Caco-2 (cell line): ENCODE measurements around the gene LCMT2. TPM values are rescaled to one million over a fixed set of nuclear protein-coding genes. Genes with fewer than 3 reads are reported as not detected.
A peak's percentile ranks its signal among the peaks of the same experiment; 100 is the strongest.

Source experiments
- BruUV-seq: library from RNA; stranded (reverse); fragments of 400-500 nt; replicated peaks from 2 replicates; lab custom pipeline; 2021; lab: Mats Ljungman, UMichigan
- CTCF ChIA-PET: fragments of 300-600 bp; sonication (Branson Sonifier 250); formaldehyde crosslinking; loops from one replicate; lab custom pipeline; 2022; ENCODE audit warnings: antibody characterized with exemption; lab: Charles Lee
- POLR2A ChIA-PET: fragments of 300-600 bp; sonication (Branson Sonifier 250); formaldehyde crosslinking; loops from one replicate; lab custom pipeline; 2022; ENCODE audit warnings: antibody characterized with exemption; lab: Charles Lee
- DNase-seq, 2 experiments: peaks; one replicate each; pipeline versions ENCODE4 v3.0.0 to v3.0.0-alpha.2; 2020 to 2022
- H3K27me3 ChIP-seq: replicated peaks from 2 replicates; pipeline ENCODE4 v1.6.0; 2011; ENCODE audit warnings: low read length; ENCODE audit not compliant: control insufficient read depth, insufficient read depth
- H3K36me3 ChIP-seq: 2 replicates; pipeline ENCODE4 v1.5.1; 2011; ENCODE audit warnings: low read length; ENCODE audit not compliant: control insufficient read depth, insufficient read depth
- H3K4me1 ChIP-seq: fragments of 250-450 bp; sonication (Bioruptor Pico); 2 replicates; pipeline ENCODE4 v1.5.1; 2020; ENCODE audit warnings: mild to moderate bottlenecking
- H3K4me3 ChIP-seq: 2 replicates; pipeline ENCODE4 v1.5.1; 2011; ENCODE audit warnings: low read depth, mild to moderate bottlenecking, control low read depth, low read length
- H3K9me3 ChIP-seq: fragments of 250-450 bp; sonication (Bioruptor Pico); 2 replicates; pipeline ENCODE4 v1.5.1; 2020; ENCODE audit warnings: mild to moderate bottlenecking, moderate library complexity
- H3K27ac Mint-ChIP-seq: one replicate; pipeline ENCODE4 v1.8.0; 2022; ENCODE audit warnings: mixed read lengths; ENCODE audit not compliant: unreplicated experiment
- H3K27me3 Mint-ChIP-seq: one replicate; pipeline ENCODE4 v1.8.0; 2022; ENCODE audit warnings: mixed read lengths; ENCODE audit not compliant: insufficient read depth, unreplicated experiment
- H3K36me3 Mint-ChIP-seq: one replicate; pipeline ENCODE4 v1.8.0; 2022; ENCODE audit warnings: mild to moderate bottlenecking, mixed read lengths; ENCODE audit not compliant: insufficient read depth, unreplicated experiment
- H3K4me1 Mint-ChIP-seq: one replicate; pipeline ENCODE4 v1.8.0; 2022; ENCODE audit warnings: low read depth, mixed read lengths; ENCODE audit not compliant: unreplicated experiment
- H3K4me3 Mint-ChIP-seq: one replicate; pipeline ENCODE4 v1.8.0; 2022; ENCODE audit warnings: mild to moderate bottlenecking, moderate library complexity, mixed read lengths; ENCODE audit not compliant: unreplicated experiment
- H3K9me3 Mint-ChIP-seq: one replicate; pipeline ENCODE4 v1.8.0; 2022; ENCODE audit warnings: mixed read lengths; ENCODE audit not compliant: unreplicated experiment
- intact Hi-C: fragments of 100-400 bp; cut with micrococcal nuclease; formaldehyde crosslinking; loops from one replicate; pipeline ENCODE4 v1.10.0; 2022; ENCODE audit not compliant: unreplicated experiment
- total RNA-seq: library from RNA; stranded (reverse); gene quantifications from 2 replicates; pipeline ENCODE4 v1.2.3, GENCODE V29; 2022
- TF ChIP-seq, protein P1 (sequence below), 2 experiments: fragments of 200-600 bp in 1 of 2; IDR thresholded peaks; 1 replicate in 1 of 2; 2 replicates in 1 of 2; pipeline versions ENCODE4 v1.5.1 to v1.8.0; 2011 to 2022; ENCODE audit warnings: antibody characterized with exemption in 1 of 2, control low read depth in 1 of 2, inconsistent platforms in 1 of 2, low read depth in 1 of 2, low read length in 1 of 2, mild to moderate bottlenecking in 1 of 2, moderate library complexity in 1 of 2; ENCODE audit not compliant: insufficient read depth in 1 of 2, severe bottlenecking in 1 of 2, unreplicated experiment in 1 of 2

Gene LCMT2
- total RNA-seq, 1 experiment from 2014 or later = 7.9 TPM

DNA sequence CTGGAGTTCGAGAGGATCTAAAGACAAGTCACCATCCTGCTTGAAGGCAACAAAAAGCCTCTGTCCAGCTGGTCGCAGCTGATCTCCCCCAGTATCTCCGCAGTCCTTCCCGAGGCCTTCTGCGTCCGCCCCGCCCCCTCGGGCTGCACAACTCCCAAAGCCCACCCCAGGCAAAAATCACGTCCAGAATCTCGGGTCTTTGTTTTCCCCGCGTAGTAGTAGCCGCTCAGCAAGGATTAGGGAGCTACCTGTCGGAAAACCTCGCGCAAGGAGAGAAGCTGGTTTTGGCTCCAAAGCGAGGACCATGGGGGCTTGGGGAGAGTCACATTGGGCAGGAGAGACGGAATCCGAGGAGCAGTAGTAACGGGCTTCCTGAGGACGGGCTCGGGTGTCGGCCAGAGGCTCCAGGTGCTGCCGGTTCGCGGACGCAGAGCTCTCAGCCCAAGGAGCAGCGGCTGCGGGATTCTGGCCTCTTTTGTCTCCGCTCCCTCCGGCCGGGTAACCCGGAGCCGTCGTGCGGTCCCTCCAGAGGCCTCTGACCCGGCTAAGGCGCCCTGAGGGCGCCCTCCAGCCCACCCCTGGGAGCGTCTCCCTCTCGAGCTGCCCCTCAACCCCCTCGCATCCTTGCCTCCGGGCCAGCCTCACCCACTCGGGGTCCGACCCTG is 40.1 kb upstream of the LCMT2 start:
- peaks cover 4% of the 10 kb centered on the region; the same call in 1 of the 2 replicates for H3K9me3 ChIP-seq
- peak overlapping the region; percentile 93 for H3K4me3 Mint-ChIP-seq
- peak; percentile 27 to 38 for DNase-seq
- BruUV-seq = no TSS peak
- peaks cover 1% of the 10 kb centered on the region; the same call in 1 of the 2 replicates for H3K36me3 ChIP-seq
- intact Hi-C loops = no loop called here
- H3K4me1 ChIP-seq = peaks cover 10% of the 10 kb centered on the region
- no peaks in the 10 kb centered on the region for H3K27me3 ChIP-seq
- peaks cover 8% of the 10 kb centered on the region for H3K9me3 Mint-ChIP-seq
- no peaks in the 10 kb centered on the region for H3K27me3 Mint-ChIP-seq
- H3K27ac Mint-ChIP-seq = peak overlapping the region; percentile 93
- peaks cover 55% of the 10 kb centered on the region for H3K36me3 Mint-ChIP-seq
- POLR2A ChIA-PET = interaction anchor here (0.6 to 1.1 kb wide), 6 partner anchors 15 to 795 kb away, joined by 3 to 5 read pairs (median 4); partner anchors contain the start of gene STARD9
- H3K4me1 Mint-ChIP-seq = peaks cover 14% of the 10 kb centered on the region
- TF ChIP-seq, protein P1, sequence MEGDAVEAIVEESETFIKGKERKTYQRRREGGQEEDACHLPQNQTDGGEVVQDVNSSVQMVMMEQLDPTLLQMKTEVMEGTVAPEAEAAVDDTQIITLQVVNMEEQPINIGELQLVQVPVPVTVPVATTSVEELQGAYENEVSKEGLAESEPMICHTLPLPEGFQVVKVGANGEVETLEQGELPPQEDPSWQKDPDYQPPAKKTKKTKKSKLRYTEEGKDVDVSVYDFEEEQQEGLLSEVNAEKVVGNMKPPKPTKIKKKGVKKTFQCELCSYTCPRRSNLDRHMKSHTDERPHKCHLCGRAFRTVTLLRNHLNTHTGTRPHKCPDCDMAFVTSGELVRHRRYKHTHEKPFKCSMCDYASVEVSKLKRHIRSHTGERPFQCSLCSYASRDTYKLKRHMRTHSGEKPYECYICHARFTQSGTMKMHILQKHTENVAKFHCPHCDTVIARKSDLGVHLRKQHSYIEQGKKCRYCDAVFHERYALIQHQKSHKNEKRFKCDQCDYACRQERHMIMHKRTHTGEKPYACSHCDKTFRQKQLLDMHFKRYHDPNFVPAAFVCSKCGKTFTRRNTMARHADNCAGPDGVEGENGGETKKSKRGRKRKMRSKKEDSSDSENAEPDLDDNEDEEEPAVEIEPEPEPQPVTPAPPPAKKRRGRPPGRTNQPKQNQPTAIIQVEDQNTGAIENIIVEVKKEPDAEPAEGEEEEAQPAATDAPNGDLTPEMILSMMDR (IDR thresholded peaks at IDR 0.05; ENCODE audit: insufficient read depth in 1 of 2, low read depth in 1 of 2, low read length in 1 of 2, severe bottlenecking in 1 of 2, unreplicated experiment in 1 of 2) = no peak
- CTCF ChIA-PET = interaction anchor here (0.6 to 1.5 kb wide), 3 partner anchors 15 to 145 kb away, joined by 3 to 5 read pairs (median 3); no protein-coding TSS in a partner anchor
- H3K4me3 ChIP-seq = peak overlapping the region; percentile 77

DNA sequence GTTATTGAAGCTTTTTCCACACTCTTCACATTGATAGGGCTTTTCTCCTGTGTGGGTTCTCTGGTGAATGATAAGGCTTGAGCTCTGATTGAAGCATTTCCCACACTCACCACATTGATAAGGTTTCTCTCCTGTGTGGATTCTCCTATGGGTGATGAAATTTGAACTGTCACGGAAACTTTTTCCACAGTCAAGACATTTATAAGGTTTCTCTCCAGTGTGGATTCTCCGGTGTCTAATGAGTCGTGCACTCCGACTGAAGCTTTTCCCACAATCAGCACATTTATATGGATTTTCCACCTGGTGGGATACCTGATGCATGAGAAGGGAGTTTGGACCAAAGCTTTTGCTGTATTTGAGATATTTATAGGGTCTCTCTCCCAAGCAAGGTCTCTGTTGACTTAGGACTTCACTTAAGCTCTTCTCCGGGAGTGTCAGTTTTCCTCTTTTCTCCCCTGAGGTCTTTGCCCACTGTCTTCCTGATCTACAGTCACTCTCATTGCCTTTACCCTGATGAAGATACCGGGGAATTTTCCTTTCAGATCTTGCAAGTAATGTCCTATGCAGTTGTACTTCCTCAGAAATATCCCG is 31.0 kb upstream of the LCMT2 start:
- POLR2A ChIA-PET = interaction anchor here (0.5 to 0.6 kb wide), 2 partner anchors 11 to 13 kb away, joined by 3 read pairs; no protein-coding TSS in a partner anchor
- H3K27me3 Mint-ChIP-seq = no peaks in the 10 kb centered on the region
- H3K9me3 ChIP-seq = peaks cover 20% of the 10 kb centered on the region
- TSS peak; percentile 13 for BruUV-seq
- TF ChIP-seq, protein P1 (IDR thresholded peaks at IDR 0.05; ENCODE audit: insufficient read depth in 1 of 2, low read depth in 1 of 2, low read length in 1 of 2, severe bottlenecking in 1 of 2, unreplicated experiment in 1 of 2) = no peak
- no peak for DNase-seq
- no peaks in the 10 kb centered on the region for H3K4me1 ChIP-seq
- intact Hi-C loops = no loop called here
- peaks cover 66% of the 10 kb centered on the region for H3K36me3 Mint-ChIP-seq
- no peak overlapping the region for H3K27ac Mint-ChIP-seq
- CTCF ChIA-PET = no interaction called here
- H3K4me1 Mint-ChIP-seq = no peaks in the 10 kb centered on the region
- H3K4me3 Mint-ChIP-seq = no peak overlapping the region
- no peak overlapping the region for H3K4me3 ChIP-seq
- H3K27me3 ChIP-seq = no peaks in the 10 kb centered on the region
- H3K36me3 ChIP-seq = peaks cover 12% of the 10 kb centered on the region
- peaks cover 23% of the 10 kb centered on the region for H3K9me3 Mint-ChIP-seq

DNA sequence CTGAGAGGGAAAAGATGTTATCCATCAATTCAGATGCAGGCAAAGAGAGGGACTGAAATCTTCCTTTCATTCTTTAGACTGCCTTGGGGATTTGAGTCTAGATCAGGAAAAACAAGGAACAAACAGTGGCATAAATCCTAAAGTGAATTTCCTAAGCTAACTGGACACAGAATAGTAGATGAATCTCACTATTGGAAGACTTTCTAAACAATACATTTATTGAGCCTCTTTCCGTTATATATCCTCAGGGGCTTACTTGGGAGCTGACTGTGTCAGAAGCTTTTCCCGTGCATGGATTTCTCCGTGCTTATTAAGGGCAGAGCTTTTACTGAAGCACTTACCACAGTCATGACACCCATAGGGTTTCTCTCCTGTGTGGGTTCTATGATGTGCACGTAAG is 30.4 kb upstream of the LCMT2 start:
- H3K36me3 Mint-ChIP-seq = peaks cover 63% of the 10 kb centered on the region
- DNase-seq = no peak

More for the DNA sequence above, 30.4 kb upstream of the LCMT2 start:
- Histone ChIP-seq H3K4me1 (no peaks in the 10 kb centered on the region), H3K9me3 (peaks cover 16% of the 10 kb centered on the region; the same call in 1 of the 2 replicates), H3K4me3 (no peak overlapping the region), H3K27me3 (no peaks in the 10 kb centered on the region), H3K36me3 (peaks cover 12% of the 10 kb centered on the region)
- Mint-ChIP-seq H3K4me1 (no peaks in the 10 kb centered on the region), H3K27me3 (no peaks in the 10 kb centered on the region), H3K27ac (no peak overlapping the region), H3K4me3 (no peak overlapping the region), H3K9me3 (peaks cover 17% of the 10 kb centered on the region)
- ChIA-PET CTCF (no interaction called here), POLR2A (interaction anchor here (0.5 kb wide), 1 partner anchor 11 kb away, joined by 3 read pairs; no protein-coding TSS in a partner anchor)
- TF ChIP-seq, protein P1 (IDR thresholded peaks at IDR 0.05; ENCODE audit: insufficient read depth in 1 of 2, low read depth in 1 of 2, low read length in 1 of 2, severe bottlenecking in 1 of 2, unreplicated experiment in 1 of 2) = no peak
- intact Hi-C loops = no loop called here
- no TSS peak for BruUV-seq
